CD4-positive, alpha-beta T cell treated with Interleukin-15 for 1 hour (primary cell): ENCODE measurements around the gene TRAF4.
"Not testable (repeated sequence)": the region's sequence is repeated elsewhere in the genome, so short reads cannot be mapped to it uniquely, and the experiment has no call there.

Experiments used
- DNase-seq: peaks from one replicate; pipeline ENCODE4 v3.0.0-alpha.2; 2020

TRAF4 gene

DNA sequence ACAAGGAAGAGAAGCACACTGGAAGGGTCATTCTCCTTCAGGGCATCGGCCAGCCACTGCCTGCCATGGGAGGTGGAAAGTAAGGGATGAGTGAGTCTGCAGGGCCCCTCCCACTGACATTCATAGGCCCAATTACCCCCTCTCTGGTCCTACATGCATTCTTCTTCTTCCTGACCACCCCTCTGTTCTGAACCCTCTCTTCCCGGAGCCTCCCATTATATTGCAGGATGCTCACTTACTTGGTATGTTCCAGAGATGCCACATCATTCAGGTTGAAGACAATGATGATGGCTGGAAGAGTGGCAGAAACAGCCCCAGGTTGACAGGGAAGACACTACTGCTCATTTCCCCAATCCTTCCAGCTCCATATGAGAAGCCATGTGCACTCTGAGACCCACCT, 28.6 kb upstream of the TRAF4 start:
- no peak for DNase-seq

DNA sequence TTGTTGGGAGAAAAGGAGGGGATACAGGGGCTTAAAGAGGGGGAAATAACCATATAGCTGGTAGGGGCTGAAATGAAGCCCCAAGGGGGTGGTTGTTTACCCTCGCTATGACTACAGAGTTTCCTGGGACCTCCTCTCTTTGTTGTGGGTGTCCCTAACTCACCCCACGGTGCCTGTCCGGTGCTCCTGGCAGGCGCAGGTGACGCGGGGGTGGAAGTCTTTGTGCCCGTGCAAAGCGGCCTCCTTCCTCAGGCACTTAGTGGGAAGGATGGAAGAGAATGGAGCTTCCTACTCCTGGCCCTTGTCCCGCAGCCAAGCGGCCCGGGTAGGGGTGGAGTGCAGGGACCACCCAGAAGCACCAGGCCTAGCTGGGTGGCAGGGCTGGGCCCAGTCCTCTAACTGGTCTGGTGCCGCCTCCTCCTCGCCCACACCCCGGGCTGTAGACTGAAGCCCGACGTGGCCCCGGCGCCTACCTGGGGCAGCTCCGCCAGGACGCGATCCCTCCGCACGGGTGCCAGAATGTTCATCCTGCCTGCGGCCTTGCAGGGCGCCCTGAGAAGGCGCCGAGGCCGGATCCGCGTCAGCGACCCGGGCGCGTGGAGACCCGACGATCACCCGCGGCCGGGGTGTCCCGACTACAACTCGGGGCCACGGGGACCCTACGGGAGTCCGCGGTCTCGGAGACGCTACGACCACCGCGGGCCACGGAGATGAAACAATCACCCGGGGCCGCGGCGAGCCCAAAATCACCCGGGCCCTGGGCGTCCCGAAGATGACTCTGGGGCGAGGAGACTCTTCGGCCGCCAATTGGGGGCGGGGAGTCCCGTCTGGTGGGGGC, 26.9 kb upstream of the TRAF4 start:
- DNase-seq = no peak

DNA sequence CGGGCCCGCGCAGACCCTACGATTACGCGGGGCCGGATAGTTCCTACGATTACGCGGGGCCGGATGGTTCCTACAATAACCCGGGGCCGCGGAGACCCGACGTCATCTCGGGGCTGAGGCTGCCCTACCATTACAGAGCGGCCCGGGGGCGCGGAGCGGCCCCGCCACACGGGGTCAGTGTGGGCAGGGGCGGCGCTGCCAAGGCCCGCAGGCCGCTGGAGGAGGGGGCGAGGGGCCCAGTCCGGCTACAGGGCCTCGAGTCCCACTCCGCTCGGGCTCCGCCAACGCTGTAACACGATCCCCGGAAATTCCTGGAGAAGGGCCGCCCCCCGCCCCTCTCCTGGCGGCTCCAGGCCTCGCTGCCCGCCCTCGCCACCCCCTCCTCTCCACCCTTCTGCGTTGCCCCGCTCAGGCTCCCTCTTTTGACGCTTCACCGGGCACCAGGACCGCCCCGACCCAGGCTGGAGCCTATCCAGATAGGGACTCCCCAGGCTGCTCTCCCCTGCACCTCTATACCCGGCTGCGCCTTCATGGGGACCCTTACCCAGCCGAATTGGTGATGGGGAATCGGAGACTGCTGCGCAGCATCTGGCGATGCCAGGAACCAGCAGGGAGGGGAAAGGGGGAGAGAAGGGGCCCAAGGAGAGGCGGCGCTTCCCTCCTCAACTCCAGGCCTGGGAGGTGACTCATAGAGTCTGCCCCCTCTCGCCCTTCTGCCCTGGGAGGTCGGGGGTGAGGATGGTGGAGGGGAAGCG, 26.1 kb upstream of the TRAF4 start, which contains the start of gene RAB34:
RAB34 (minus strand) TSS at position 291 of the 755 bp plus-strand sequence. CDS start 602 bp downstream, outside the sequence.
- DNase-seq = peak; percentile 46

DNA sequence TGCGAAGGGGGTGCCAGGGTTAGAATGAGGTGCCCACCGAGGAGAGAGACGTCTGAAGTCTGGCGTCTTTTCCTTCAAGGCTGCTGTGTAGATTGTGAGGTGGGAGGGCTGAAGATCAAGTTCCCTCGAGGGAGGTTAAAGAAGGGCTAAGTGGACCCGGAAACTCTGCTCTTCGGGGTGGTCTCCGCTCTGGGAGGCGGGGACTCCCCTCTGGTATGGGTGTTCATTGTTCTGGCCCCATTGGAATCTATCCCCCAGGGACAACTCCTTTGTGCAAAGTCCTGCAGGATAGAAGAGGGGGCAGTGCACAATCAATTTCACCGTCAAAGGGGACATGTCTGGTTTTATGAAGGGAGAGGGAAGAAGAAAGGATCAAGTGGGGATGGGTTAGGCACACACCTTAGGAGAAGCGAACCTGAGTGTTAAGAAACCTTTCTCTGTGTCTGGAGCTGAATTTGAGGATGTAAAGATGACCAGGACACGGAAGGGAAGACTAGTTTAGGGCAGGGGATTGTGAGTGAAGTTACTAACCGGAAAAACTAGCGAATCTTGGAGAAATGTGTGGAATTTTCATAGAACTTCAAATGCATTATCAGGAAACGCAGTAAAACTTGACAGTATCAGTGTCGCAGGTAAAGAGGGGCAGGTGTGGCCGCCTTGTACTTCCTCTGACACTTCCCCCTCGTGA, 25.3 kb upstream of the TRAF4 start:
- DNase-seq = no peak

DNA sequence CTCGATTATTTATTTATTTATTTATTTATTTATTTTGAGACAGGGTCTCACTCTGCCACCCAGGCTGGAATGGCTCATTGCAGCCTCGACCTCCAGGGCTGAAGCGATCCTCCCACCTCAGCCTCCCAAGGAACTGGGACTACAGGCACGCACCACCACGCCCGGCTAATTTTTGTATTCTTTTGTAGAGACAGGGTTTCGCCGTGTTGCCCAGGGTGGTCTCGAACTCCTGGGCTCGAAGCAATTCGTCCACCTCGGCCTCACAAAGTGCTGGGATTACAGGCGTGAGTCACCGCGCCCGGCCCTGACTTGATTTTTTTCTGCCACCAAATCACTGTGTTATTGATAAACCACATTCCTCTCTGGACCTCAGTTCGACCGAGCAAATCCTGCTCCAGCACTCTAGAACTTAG, 24.8 kb upstream of the TRAF4 start:
- no peak for DNase-seq

DNA sequence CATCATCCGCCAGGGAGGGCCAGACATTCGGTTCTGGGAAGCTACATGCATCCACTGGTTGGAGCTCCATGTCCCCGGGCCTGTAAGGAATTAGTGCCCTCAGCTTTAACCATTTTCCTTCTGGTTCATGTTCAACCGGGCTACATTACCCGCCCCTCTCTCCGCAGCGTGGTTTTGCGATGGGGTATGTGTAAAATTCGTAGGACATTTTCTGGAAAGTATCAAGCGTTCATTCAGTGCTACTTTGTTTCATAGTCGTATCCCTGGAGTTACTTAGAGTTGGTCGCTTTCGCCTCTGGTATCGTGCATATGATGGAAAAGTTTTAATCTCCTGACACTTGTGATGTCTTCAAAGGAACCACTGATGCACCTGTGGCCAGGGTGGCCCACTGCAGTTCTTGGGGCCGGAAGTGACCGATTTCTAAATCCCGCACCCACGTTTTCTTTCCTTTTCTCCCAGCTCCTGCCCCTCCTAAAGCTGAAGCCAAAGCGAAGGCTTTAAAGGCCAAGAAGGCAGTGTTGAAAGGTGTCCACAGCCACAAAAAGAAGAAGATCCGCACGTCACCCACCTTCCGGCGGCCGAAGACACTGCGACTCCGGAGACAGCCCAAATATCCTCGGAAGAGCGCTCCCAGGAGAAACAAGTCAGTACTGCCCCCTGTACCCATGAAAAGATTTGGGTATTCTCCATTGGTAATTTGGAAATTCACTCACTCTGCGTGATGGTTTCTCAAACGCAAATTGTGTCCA, 23.4 kb upstream of the TRAF4 start:
- DNase-seq = no peak

DNA sequence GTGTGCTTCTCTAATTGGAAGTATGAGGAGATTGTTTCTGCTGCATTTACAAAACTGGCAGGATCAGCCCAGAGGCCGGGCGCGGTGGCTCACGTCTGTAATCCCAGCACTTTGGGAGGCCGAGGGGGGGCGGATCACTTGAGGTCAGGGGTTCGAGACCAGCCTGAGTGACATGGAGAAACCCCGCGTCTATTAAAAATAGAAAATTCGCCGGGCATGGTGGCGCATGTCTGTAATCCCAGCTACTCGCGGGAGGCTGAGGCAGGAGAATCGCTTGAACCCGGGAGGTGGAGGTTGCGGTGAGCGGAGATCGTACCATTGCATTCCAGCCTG, 22.8 kb upstream of the TRAF4 start:
- not testable (repeated sequence) for DNase-seq

DNA sequence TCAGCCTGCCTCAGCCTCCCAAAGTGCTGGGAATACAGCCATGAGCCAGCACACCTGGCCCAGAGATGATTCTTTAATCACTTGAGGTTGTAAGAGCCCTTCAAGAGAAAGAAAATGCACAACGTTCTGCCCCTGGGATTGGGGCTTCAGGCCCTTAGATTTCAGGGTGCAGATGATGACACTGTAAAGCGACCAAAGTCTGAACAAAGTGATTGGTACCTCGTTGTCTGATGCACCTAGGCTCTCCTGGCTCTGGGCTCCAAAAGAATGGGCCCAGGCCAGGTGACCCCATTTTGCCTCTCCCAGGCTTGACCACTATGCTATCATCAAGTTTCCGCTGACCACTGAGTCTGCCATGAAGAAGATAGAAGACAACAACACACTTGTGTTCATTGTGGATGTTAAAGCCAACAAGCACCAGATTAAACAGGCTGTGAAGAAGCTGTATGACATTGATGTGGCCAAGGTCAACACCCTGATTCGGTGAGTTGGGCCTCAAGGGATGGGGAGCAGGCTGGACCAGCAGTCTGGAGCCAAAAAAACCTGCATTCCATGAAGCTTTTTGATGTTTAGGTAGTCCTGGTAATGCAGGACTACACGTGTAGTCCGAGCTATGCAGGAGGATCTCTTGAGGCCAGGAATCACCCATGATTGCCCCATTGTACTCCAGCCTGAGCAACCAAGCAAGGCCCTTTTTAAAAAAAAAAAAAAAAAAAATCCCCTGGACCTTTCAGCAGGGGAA, 21.2 kb upstream of the TRAF4 start:
- DNase-seq = no peak

DNA sequence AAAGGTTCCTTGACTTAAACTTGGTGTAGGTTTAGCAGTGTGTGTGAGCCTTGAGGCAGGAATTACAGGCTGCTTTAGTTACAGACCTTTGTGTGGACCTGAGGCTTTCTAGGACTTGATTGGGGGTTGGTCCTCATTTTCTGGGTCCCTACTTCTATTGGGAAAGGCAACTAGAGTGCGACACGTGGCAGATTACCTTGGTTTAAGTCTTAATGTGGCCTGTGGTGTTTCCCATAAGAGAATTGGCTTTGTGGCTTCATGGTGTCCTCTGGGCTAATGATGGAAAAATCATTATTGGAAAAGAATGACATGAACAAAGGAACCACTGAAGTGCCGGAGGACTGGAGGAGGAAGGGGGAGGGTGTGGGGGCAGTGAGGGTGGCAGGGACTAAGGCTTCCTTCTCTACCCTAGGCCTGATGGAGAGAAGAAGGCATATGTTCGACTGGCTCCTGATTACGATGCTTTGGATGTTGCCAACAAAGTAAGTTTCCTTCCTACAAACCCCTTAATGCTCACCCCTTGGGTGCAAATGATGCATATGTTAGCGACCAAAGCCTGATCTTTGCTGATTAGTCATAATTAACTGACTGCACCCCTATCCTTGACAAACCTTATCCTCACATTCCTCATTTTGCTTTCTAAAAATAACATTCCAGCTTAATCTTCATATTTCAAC, 20.5 kb upstream of the TRAF4 start:
- DNase-seq = no peak

DNA sequence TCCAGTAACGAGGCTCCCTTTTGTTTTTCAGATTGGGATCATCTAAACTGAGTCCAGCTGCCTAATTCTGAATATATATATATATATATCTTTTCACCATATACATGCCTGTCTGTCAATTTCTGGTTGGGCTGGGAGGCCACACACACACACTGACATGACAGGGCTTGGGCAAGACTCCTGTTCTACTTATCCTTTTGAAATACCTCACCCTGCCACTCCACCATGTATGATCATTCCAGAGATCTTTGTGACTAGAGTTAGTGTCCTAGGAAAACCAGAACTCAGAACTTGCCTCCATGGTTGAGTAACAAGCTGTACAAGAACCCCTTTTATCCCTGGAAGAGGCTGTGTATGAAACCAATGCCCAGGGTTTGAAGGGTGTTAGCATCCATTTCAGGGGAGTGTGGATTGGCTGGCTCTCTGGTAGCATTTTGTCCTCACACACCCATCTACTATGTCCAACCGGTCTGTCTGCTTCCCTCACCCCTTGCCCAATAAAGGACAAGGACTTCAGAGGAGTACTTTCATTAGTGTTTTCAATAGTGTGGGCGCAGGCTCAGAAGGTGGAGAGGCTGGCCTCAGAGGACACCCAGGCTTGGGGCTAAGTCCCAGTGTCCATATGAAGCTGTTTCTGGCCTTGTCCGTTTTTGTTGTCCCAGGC, 19.8 kb upstream of the TRAF4 start:
- not testable (repeated sequence) for DNase-seq

DNA sequence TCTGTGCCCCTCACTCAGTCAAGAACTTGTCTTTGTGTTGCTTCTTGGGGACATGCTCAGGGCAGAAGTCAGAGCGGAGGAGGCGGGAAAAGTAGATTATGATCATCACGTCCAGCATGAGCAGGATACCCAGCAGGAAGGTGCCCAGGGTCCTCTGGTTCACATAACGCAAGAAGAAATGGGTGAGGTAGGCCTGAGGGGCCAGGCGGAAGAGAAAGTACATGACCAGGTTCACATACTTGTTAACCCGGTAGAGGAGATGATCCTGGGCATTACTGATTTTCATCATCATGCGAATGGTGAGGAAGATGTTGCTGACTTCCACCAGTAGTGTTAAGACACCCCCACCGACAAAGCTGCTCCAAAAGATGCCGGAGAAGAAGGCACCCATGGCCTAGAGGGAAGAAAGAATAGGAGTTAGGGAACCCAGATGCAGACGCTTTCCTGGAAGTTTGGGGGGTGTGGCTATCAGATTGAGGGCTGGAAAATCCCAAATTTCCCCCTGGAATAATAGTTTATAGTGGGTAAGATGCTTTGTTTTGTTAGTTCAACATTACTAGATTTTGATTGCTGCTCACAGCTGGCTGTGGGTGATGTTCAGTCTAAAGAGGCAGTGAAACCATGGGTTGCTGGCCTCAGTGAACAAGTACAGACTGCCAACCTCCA, 19.2 kb upstream of the TRAF4 start:
- no peak for DNase-seq

DNA sequence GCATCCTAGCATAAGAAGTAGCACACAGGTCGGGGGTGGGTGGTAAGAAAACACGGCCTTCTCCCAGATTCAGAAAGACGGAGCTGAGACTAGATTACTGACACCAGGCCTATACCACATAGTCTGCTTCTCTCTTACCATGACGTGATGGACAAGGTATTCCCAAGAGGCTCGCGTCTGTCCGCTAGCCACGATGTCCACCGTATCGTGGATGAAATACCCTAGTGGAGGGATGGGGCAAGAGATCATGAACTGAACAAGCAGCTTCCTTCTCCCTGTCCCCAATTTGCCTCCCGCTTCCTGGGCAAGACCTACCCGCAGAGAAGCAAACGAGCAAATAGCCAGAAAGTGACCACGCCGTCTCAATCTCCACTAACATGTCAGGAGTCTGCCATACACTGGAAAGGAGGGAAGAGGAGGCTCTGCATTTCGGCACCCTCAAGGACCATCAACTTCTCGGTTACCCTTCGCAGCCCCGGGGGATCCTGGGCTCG, 18.6 kb upstream of the TRAF4 start:
- DNase-seq = no peak

DNA sequence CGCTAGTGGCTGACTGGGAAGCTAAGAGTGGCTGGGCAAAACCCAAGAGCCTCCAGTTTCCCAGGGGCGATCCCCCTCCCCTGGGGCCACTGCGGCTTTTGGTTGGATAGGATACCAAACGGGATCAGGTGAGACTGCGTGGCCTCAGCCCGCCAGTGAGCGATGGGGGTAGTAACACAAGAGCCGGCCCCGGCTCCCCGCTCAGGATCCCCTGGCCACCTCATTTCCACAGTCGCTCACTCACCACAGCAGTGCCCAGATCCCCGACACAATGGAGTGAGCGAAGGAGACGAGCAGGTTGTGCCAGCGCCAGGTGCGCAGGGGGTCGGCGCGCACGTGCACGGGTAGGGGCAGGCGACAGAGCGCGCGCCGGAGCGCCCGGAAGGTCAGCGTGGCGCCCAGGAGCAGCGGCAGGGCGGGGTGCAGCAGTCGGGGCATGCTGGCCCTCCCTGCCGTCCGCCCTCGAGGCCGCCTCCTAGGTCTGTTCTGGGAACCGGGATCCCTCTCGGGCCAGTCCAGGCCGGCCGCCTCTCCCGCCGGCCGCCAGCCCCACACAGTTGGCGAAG, 18.1 kb upstream of the TRAF4 start:
- no peak for DNase-seq

DNA sequence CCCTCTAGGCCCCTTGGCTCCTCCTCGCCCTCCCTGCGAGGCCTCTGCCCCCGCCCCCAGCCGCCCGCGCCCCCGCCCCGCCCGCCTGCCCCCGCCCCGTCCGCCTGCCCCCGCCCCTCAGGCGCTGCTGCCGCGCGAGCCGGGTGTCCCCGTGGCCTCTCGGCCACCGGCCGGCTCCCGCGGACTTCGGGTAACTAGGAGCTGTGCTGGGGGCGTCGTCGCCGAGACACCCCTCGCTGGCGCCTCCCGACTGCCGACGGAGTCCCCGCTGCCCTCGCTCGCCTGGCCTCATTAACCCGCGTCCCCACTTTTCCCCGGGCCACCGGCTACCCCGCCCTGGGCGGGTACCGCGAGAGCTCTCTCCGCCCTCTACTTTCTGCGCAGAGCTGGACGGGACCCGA, 17.6 kb upstream of the TRAF4 start, which contains the start of gene TLCD1:
TLCD1 (minus strand) TSS at position 8 of the 401 bp plus-strand sequence. CDS start 136 bp downstream, outside the sequence.
- DNase-seq = peak; percentile 63

DNA sequence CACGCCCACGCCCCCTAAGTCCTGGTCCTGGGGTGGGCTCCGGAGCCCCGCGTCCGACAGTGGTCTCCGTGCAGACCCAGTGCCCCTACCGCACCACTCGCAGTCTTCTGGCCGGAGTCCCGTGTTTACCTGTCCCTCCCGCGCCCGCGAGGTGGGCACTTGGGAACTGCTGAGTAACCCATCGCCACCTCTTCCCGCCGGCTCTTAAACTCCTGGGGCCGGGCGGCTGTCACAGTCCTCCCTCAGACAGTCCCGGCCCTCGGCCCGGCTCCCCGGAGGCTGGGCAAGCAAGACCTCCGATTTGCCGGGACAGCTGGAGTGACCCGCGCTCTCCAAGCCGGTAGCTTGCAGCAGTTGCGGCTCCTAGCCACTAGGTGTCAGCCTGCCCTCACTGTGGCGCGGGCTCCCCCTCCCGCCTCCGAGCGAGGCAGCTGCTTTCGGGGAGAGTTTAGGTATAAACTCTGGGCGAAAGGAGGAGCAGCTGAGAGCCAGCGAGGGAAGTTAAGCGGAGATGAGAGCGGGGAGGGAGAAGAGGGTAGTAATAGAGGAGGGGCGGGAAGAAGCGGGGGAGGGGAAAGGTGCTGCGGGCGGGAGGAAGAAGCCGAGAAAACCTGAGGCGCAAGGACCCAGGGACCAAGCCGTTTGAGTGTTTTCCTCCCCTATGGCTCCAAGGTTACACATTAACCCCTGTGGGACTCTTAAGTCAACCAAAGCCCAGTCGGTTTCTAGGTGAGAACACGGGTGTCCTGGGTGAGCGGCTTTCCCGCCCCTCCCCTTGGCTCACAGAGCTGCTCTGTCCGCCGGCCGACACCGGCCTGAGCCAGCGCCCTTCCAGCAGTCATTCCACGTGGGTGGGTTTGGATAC, 17.0 kb upstream of the TRAF4 start:
- peak; percentile 89 for DNase-seq

DNA sequence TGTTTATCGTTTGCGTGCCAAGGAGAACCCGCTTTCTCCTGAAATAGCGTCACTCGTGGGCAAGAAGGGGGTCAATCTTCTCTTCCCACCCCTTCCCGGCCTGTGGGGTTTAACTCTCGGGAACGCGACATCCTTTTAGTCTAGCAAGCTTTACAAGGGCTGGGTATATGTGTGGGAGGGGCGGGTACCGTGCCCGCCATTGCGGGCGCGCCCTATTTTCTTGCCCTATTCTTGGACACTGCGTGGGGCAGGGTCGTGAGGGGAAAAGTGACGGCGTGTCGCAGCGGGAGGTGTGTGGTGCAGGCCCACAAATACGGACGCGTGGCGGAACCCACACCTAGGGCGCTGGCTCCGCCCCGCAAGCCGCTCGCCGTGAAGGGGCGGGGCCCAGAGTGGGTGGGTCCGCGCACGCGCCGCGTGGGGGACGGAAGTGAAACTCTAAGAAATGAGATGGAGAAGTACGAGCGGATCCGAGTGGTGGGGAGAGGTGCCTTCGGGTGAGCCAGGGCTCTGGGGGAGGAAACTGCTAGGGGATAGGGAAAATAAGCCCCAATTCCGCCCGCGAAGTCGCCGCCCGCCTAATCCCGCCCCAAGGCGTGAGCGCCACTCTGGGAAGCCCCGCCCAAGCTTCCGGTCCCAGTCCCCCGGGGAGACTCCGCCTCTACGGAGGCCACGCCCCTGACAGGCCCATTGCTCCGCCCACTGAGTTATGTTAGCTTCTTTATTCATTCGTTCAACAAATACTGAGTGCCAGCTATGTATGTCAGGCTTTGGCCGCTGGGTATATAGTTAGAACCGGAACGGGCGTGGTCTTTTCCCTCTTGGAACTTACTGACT, 15.2 kb upstream of the TRAF4 start, which contains the start of gene NEK8:
NEK8 (plus strand) TSS at position 425 of the 837 bp plus-strand sequence; CDS start at position 451, 26 bp downstream.
- peak; percentile 95 for DNase-seq

DNA sequence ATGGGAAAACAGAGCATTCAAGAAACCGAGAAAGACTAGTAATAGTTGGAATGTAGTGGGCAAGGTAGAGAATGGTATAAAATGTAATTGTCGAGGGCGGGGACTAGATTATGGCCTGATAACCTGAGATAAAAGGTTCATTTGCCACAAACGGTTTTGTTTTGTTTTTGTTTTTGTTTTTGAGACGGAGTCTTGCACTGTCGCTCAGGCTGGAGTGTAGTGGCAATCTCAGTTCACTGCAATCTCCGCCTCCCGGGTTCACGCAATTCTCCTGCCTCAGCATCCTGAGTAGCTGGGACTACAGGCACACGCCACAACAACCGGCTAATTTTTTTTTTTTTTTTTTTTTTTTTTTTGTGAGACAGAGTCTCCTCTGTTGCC, 13.9 kb upstream of the TRAF4 start:
- DNase-seq = no peak

DNA sequence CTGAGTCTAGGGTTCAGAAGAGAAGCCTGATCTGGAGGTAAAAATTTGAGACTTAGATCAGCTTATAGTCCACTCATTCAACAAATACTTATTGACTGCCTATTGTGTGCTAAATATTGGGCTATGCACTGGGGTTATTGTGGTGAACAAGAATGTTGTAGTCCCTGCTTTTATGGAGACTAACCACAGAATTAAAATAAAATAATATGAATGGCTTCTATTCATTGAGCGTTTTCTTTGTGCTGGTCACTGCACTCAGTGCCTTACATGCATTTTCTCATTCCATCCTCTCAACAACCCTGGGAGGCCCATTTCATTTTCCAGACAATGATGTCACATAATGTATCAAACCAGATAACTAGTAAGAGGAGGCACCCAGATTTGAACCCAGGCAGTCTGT, 10.5 kb upstream of the TRAF4 start:
- no peak for DNase-seq
